Myocyte (in vitro differentiated cells): ENCODE results near the gene MTERF2. TPM values are rescaled to one million over a fixed set of nuclear protein-coding genes. Genes with fewer than 3 reads are reported as not detected.
A peak's percentile ranks its signal among the peaks of the same experiment; 100 is the strongest.
"Not testable (repeated sequence)": the region's sequence is repeated elsewhere in the genome, so short reads cannot be mapped to it uniquely, and the experiment has no call there.

Source experiments
- DNase-seq: peaks from one replicate; pipeline ENCODE4 v3.0.0-alpha.2; 2012; ENCODE audit warnings: low read depth
- polyA plus RNA-seq: library from polyadenylated mRNA; unstranded; fragments of >200 nt; gene quantifications from one replicate; pipeline ENCODE4 v1.2.1, GENCODE V29; 2012; ENCODE audit warnings: missing spikeins
- total RNA-seq: library from RNA; depleted of rRNA; stranded (reverse); fragments of >200 nt; gene quantifications from 2 replicates; pipeline ENCODE4 v1.2.3, GENCODE V29; 2014

Gene MTERF2, protein sequence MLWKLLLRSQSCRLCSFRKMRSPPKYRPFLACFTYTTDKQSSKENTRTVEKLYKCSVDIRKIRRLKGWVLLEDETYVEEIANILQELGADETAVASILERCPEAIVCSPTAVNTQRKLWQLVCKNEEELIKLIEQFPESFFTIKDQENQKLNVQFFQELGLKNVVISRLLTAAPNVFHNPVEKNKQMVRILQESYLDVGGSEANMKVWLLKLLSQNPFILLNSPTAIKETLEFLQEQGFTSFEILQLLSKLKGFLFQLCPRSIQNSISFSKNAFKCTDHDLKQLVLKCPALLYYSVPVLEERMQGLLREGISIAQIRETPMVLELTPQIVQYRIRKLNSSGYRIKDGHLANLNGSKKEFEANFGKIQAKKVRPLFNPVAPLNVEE
- total RNA-seq = 19.3 and 46.2 TPM in 2 replicates
- polyA plus RNA-seq = 10.2 TPM

DNA sequence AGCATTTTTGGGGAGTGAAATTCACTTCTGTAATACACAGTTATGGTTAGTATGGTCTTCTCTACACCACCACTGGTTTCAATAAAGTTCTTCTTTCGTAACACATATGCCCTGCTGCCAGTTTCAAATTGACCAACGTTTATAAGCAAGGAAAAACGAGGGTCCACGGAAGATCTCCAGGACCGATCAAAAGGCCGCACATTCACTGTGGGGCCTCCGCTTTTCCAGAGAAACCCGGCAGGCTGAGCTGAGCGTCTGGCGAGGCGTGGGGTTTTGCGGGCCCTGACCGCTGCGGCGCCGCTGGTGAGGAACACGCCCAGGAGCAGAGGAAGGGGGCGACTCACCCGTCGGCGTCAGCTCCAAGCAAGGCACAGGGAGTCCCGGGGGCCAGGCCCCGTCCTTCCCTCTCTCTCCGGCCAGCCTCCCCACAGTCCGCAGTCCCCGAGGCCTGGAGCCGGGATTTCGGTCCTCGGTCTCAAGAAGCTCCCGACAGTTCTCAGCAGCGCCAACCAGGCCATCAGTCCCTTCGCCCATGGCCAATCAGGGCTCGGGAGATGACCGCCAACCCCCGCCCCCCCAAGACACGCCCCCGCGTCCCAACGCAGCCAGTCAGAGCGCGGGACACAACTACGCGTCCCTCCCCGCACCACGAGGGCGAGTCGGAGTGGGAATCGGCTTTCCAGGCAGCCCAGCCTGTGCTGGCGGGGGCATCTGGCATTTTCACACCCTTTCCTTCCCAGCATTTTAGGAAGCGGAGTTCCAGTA, at the start of gene MTERF2:
Gene MTERF2 (minus strand): TSS at position 522 of the 765 bp plus-strand sequence. CDS start 8,432 bp downstream, outside the sequence.
- DNase-seq = peak; percentile 98

DNA sequence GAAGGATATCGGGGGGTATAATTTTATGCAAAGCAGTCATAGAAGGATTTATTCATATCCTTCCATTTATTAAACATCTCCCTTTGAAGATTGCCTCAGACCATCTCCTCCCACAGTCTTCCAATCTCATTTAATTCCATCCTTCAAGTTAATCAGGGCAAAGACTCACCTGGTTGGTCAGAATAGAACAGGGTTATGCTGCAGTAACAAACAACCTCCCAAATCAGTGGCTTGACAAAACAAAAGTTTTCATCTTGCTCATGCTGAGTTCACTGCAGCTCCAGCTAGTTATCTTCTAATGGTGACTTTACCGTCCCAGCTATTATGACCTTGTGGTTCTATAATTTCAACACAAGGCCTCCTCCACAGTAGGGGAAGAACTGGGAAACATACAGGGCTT, 48.8 kb upstream of the MTERF2 start:
- no peak for DNase-seq

DNA sequence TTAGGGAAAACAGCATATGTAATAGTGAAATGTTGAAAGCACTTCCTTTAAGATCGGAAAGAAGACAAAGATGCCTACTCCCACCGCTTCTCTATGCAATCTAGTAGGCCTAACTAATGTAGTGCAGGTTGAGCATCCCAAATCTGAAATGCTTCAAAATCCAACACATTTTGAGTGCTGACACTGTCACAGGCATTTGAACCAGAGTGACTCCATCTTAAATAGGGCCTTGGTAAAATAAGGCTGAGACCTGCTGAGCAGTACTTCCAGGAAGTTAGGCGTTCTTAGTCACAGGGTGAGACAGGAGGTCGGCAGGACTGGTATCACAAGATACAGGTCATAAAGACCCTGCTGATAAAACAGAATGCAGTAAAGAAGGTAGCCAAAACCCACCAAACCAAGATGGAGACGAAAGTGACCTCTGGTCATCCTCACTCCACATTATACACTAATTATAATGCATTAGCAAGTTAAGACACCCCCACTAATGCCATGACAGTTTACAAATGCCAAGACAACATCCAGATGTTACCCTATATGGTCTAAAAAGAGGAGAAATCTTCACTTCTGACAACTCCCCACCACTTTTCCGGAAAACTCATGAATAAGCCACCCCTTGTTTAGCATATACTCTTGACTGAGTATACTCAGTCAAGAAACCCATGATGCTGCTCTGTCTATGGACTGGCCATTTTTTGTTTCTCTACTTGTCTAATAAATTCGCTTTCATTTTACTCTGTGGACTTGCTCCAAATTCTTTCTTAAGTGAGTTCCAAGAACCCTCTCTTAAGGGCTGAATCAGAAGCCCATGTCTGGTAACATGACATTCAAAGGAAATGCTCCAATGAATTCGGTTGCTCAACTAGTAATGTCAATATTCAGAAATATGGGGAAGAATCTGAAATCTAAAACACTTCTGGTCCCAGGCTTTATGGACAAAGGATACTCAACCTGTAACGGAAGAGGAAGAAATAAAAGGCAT, 47.1 kb upstream of the MTERF2 start:
- DNase-seq = no peak

DNA sequence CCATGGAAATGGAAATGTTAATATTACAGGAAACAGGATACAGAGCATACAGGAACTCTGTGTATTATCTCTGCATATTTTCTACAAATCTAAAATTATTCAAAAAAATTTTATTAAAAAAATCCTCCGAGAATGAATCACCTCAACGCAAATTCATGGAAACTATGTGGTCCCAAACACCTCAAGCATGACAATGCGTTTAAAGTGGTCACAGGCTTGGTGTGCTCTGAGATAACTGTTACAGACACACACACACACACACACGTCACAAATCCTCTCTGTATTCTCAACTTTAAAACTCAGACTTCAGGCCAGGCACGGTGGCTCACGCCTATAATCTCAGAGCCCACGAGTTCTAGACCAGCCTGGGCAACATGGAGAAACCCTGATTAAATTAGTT, 45.3 kb upstream of the MTERF2 start:
- DNase-seq = no peak

DNA sequence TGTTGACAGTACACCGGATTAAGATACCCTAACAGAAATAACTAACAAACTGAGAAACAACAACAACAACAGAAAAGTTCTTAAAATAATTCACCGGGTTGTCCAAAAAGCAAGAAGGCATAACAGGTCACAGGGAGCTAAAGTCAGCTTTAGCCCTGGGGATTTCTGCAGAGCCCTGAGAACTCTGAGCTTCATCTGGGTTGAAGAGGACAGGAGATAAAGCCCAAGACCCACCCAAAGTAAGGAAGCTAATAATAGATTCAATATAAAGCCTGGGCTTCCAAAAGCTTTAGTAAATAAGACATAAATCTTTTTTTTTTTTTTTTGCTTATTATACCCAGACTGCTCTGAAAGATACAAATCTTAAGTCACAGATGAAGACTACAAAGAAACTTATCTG, 44.1 kb upstream of the MTERF2 start:
- DNase-seq = no peak

DNA sequence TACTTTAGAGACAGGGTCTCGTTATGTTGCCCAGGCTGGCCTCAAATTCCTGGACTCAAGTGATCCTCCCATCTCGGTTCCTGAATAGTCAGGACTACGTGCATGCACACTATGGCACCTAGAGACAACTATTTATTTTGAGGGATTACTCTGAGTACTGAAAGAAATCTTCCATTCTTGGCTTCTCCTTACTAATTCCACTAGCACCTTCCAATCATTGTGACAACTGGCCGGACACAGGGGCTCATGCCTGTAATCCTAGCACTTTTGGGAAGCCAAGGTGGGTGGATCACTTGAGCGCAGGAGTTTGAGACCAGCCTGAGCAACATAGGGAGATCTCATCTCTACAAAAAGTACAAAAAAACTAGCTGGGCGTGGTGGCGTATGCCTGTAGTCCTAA, 42.1 kb upstream of the MTERF2 start:
- DNase-seq = no peak

DNA sequence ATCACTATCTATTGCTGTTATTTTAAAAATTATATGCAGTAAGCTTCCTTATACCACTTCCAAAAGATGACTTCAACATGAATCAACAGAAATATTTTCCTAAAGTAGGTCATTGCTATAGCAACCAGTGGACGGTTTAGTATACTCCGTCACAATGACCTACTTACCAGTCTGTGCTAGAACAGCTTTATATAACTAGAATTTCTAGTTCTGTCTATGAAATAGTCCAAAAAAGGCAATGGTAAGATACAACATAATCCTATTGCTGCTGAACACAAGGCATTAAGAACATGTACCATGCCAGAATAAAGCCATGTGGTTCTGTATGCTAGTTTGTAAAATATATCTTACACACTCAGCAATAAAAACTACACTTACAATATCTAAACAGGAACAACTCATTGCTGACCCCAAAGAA, 40.7 kb upstream of the MTERF2 start:
- DNase-seq = peak; percentile 78

DNA sequence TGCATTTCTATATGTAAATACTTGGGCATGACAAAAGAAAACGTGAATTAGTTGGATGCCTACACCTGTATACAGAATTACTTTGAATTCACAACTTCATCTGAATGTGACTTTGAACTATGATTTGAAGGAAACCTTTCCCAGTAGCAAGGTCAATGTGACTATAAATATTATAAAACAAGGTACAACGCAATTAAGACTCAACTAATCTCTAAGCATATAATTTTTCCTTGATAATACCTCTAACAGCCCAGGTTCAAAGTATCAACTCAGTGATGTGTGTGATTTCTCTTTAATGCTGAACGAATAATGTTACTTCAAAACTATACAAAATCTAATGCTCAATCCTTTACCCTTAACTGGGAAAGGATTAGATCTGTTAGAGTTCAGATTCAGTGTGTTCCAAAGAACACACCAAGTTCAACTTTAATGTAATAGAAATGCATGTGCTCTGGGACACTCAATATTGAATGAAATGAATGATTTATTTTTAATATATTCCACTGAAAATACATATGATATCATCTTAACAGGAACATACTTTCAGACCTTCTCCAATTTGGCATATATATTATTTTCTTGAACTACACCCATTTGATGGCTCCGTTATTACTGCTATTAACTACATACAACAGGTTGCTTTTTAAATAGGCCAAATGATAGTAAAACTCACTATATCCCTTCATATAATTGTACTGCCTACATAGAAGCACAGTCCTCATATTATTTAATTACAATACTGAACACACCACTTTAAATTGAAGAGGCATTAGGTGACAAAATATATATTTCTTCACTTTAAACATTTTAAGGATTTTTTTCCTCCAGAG, 40.1 kb upstream of the MTERF2 start:
- DNase-seq = no peak

DNA sequence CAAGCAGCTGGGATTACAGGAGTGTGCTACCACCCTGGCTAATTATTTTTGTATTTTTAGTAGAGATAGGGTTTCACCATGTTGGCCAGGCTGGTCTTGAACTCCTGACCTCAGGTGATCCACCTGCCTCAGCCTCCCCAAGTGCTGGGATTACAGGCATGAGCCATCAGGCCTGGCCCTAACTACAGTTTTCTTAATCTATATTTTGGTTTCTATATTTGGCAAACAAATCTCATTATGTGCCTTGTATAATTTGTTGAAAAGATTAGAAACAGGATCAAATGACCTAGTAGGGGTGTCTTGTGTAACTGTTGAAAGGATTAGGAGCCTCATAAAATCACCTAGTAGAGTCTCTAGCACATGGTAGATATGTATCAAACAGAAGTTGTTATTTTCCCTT, 39.4 kb upstream of the MTERF2 start:
- DNase-seq = not testable (repeated sequence)

DNA sequence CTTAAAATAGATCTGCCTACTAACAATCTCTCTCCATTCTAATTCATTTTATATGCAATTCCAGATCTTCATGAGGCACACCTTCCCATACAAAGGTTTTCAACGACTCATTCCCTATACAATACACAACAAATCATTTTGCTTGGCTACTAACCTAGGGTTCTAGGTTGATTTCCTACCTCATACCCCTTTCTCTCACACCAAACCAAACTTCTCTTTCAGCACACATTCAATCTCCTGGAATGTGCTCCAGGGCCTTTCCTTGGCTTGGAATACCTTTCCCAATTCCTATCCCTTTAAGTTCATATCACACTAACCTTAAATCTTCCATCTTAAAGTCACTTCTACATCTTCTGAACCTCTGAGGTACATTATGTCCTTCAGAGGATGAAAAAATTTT, 38.7 kb upstream of the MTERF2 start:
- no peak for DNase-seq

DNA sequence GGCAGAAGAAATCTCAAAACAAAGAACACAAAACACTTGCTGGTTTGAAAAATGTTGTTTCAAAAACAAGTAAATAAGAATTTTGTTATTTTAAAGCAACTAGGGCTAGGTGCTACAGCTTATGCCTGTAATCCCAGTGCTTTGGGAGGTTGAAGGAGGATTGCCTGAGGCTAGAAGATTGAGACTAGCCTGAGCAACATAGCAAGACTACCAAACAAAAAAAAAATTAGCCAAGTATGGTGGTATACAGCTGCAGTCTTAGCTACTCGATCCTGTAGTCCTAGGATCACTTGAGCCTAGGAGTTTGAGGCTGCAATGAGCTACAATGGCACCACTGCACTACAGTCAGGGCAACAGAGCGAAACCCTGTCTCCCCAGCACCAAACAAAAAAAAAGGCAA, 32.6 kb upstream of the MTERF2 start:
- DNase-seq = no peak

DNA sequence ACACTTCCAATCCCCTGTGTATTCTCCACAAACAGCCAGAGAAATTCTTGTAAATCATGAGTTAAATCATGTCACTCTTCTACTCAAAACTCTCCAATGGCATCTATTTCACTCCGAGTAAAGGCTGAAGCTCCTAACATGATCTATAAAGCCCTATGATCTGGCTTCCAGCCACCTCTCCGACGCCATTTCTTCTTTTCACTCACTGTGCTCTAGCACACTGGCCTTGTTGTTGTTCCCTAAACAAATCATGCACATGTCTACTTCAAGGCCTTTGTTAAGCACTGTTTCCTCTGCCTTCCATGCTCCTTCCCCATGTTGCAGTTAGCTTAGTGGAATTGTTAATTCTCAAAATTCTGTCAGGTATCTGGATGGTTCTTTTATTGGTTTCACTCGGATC, 30.1 kb upstream of the MTERF2 start:
- DNase-seq = no peak

DNA sequence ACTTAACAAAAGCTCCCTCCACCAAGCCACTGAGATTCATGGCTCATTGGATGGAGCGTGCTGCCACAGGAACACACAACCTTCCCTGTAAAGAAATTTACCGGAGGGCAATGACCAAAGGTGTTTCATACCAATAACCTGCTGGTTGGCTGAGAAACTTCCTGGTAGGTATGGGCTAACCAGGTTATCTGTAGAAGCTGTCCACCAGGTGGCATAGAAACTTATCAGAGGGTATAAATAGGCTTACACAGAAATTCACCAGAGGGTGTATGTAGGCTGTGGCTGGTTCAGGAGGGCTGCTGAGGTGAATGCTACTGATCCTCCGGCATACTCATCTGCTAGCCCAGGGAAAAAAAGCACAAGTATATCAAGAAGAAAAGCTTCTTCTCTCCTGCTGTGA, 27.1 kb upstream of the MTERF2 start:
- DNase-seq = no peak

DNA sequence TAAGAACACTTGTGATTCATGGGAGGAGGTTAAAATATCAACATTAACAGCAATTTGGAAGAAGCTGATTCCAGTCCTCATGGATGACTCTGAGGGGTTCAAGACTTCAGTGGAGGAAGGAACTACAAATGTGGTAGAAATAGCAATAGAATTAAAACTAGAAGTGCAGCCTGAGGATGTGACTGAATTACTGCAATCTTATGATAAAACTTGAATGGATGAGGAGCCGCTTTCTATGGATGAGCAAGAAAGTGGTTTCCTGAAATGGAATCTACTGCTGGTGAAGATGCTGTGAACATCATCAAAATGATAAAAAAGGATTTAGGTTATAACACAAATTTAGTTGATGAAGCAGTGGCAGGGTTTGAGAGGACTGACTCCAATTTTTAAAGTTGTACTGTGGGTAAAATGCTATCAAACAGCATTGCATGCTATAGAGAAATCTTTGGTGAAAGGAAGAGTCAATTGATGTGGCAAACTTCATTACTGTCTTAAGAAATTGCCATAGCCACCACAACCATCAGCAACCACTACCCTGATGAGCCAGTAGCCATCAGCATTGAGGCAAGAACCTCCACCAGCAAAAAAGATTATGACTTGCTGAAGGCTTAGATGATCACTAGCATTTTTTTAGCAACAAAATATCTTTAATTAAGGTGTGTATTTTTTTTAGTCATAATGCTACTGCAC, 25.9 kb upstream of the MTERF2 start:
- DNase-seq = no peak

DNA sequence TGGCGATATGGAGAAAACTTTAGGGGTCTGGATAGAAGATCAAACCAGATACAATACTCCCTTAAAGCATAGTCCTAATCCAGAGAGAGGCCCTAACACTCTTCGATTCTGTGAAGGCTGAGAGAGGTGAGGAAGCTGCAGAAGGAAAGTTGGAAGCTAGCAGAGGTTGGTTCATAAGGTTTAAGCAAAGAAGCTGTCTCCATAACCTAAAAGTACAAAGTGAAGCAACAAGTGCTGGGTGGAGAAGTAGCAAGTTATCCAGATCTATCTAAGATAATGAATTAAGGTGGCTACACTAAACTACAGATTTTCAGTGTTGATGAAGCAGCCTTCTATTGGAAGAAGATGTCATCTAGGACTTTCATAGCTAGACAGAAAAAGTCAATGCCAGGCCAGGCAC, 24.6 kb upstream of the MTERF2 start:
- no peak for DNase-seq

DNA sequence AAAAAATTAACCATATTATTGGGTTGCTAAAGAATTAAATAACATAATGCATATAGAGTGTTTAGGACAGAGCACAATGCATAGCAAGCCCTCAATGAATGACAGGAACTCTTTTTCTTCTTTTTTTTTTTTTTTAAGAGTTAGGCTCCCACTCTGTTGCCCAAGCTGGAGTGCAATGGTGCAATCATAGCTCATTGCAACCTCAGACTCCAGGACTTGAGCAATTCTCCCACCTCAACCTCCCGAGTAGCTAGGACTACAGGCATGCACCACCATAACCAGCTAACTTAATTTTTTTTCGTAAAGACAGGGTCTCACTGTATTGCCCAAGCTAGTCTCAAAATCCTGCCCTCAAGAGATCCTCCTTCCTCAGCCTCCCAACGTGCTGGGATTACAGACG, 20.5 kb upstream of the MTERF2 start:
- no peak for DNase-seq

DNA sequence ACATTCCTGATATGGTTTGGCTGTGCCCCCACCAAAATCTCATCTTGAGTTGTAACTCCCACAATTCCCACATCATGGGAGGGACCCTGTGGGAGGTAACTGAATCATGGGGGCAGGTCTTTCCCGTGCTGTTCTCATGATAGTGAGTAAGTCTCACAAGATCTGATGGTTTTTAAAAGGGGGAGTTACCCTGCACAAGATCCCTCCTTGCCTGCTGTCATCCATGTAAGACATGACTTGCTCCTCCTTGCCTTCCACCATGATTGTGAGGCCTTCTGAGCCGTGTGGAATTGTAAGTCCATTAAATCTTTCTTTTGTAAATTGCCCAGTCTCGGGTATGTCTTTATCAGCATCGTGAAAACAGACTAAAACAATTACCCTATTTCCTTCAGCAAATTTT, 15.7 kb upstream of the MTERF2 start:
- DNase-seq = not testable (repeated sequence)

DNA sequence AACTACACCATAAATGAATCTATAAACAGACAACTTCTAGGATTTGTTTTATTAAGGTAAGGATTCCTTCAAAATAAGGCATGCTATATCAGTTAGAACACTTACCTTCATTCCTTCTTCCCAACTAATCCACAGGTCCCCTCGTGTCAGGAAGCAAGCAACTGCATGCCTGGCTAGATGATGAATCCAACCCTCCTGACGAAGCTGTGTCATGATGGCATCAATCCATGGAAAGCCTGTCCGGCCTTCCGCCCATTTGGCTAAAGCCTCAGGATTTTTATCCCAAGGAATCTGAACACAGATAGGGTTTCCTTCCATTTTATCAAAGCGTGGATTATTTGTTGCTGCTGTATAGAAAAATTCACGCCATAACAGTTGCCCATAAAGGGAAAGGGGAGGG, 12.5 kb upstream of the MTERF2 start:
- no peak for DNase-seq

DNA sequence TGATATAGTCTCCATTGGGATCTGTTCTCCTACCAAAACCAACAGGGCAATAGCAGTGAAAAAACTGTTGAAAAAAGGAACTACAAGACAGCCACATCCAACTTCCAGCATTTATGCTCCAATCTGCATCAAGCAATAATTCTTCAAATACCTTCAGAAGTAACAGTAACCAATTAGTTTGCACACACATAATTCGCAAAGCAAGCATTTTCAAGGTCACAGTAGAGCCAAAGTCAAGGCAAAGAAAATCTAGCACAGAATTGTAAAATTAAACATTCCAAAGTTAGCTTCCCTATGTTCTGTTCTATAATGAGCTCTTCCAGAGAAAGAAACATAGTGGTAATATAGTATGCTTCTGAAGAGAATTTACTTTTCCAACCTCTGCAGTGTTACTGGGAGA, 11.0 kb upstream of the MTERF2 start:
- no peak for DNase-seq

DNA sequence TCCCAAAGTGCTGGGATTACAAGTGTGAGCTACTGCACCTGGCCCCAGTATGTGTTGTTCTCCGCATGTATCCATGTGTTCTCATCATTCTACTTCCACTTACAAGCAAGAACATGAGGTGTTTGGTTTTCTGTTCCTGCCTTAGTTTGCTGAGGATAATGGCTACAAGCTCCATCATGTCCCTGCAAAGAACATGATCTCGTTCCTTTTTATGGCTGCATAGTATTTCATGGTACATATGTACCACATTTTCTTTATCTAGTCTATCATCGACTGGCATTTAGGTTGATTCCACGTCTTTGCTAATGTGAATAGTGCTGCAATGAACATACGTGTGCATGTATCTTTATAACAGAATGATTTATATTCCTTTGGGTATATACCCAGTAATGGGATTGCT, 9.2 kb upstream of the MTERF2 start:
- DNase-seq = not testable (repeated sequence)
